OCI-LY1 (cell line): ENCODE data around the gene PDE4D.

ENCODE experiments used
- EZH2 ChIP-seq: fragments of 200-600 bp; sonication (generic), shearing (Covaris generic); IDR thresholded peaks from 2 replicates; pipeline ENCODE4 v1.8.0; 2017; ENCODE audit warnings: borderline replicate concordance, mixed run types, mild to moderate bottlenecking, antibody characterized with exemption, low read length, moderate library complexity, mixed read lengths
- TF ChIP-seq, protein P1 (sequence below): fragments of 200-600 bp; sonication (generic), shearing (Covaris generic); IDR thresholded peaks from 2 replicates; pipeline ENCODE4 v1.5.1; 2017; ENCODE audit warnings: mild to moderate bottlenecking, antibody characterized with exemption, low read length, moderate library complexity, mixed read lengths

DNA sequence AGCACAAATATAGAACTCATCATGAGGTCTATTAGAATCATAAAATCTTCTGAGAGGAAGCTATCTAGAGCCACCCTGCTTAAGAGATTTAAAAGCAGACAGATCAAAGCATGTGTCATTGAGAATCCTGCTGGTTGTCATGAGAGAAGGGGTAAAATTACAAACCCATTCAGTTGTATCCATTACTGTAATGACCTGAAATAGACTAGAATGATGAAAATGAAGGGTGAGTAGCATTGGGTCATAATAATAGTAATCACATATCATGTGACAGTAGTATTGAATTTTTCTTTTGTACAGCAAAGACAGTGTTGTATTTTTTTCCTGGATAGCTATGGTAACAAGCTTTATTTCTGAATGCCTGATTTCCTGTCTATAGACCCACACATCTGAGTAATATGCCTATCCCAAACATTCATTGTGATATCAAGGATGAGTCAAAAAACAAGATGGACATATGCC lies 149.0 kb downstream of the PDE4D start:
- TF ChIP-seq, protein P1, sequence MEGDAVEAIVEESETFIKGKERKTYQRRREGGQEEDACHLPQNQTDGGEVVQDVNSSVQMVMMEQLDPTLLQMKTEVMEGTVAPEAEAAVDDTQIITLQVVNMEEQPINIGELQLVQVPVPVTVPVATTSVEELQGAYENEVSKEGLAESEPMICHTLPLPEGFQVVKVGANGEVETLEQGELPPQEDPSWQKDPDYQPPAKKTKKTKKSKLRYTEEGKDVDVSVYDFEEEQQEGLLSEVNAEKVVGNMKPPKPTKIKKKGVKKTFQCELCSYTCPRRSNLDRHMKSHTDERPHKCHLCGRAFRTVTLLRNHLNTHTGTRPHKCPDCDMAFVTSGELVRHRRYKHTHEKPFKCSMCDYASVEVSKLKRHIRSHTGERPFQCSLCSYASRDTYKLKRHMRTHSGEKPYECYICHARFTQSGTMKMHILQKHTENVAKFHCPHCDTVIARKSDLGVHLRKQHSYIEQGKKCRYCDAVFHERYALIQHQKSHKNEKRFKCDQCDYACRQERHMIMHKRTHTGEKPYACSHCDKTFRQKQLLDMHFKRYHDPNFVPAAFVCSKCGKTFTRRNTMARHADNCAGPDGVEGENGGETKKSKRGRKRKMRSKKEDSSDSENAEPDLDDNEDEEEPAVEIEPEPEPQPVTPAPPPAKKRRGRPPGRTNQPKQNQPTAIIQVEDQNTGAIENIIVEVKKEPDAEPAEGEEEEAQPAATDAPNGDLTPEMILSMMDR, result no peak
- TF ChIP-seq EZH2, result no peak
